ENCODE data around the gene RIMS1.

RIMS1 gene

GRCh38 chr6:72218125-72218524 lies 331.8 kb downstream of the RIMS1 start:
- no peak for DNase-seq (ENCODE audit: low read depth in 2 of 3, low spot score in 2 of 3)

GRCh38 chr6:72219536-72219935 lies 333.2 kb downstream of the RIMS1 start:
- DNase-seq (ENCODE audit: low read depth in 2 of 3, low spot score in 2 of 3), result no peak

- no peak for DNase-seq (ENCODE audit: low read depth in 2 of 3, low spot score in 2 of 3)
These were observed 351.7 kb downstream of the RIMS1 start for GRCh38 chr6:72238021-72238420.

- no peak for DNase-seq (ENCODE audit: low read depth in 2 of 3, low spot score in 2 of 3)
These were observed 352.6 kb downstream of the RIMS1 start for GRCh38 chr6:72238900-72239299.

- DNase-seq (ENCODE audit: low read depth in 2 of 3, low spot score in 2 of 3), result no peak
These were observed 359.2 kb downstream of the RIMS1 start for GRCh38 chr6:72245565-72245964.

- DNase-seq (ENCODE audit: low read depth in 2 of 3, low spot score in 2 of 3), result no peak
These were observed 360.6 kb downstream of the RIMS1 start for GRCh38 chr6:72246926-72247325.

GRCh38 chr6:72248621-72249020 lies 362.3 kb downstream of the RIMS1 start:
- DNase-seq (ENCODE audit: low read depth in 2 of 3, low spot score in 2 of 3), result no peak

- no peak for DNase-seq (ENCODE audit: low read depth in 2 of 3, low spot score in 2 of 3)
These were observed 364.3 kb downstream of the RIMS1 start for GRCh38 chr6:72250664-72251063.

GRCh38 chr6:72260489-72260888 lies 374.1 kb downstream of the RIMS1 start:
- no peak for DNase-seq (ENCODE audit: low read depth in 2 of 3, low spot score in 2 of 3)

GRCh38 chr6:72261554-72261953 lies 375.2 kb downstream of the RIMS1 start:
- DNase-seq (ENCODE audit: low read depth in 2 of 3, low spot score in 2 of 3), result no peak

- DNase-seq (ENCODE audit: low read depth in 2 of 3, low spot score in 2 of 3), result no peak
These were observed 375.9 kb downstream of the RIMS1 start for GRCh38 chr6:72262254-72262653.

GRCh38 chr6:72267470-72267869 lies 381.1 kb downstream of the RIMS1 start:
- DNase-seq (ENCODE audit: low read depth in 2 of 3, low spot score in 2 of 3), result no peak

GRCh38 chr6:72271531-72271930 lies 385.2 kb downstream of the RIMS1 start:
- no peak for DNase-seq (ENCODE audit: low read depth in 2 of 3, low spot score in 2 of 3)

- no peak for DNase-seq (ENCODE audit: low read depth in 2 of 3, low spot score in 2 of 3)
These were observed 386.6 kb downstream of the RIMS1 start for GRCh38 chr6:72272958-72273357.

- DNase-seq (ENCODE audit: low read depth in 2 of 3, low spot score in 2 of 3), result no peak
These were observed 389.5 kb downstream of the RIMS1 start for GRCh38 chr6:72275888-72276287.

- no peak for DNase-seq (ENCODE audit: low read depth in 2 of 3, low spot score in 2 of 3)
These were observed 395.9 kb downstream of the RIMS1 start for GRCh38 chr6:72282201-72282600.

- no peak for DNase-seq (ENCODE audit: low read depth in 2 of 3, low spot score in 2 of 3)
These were observed 397.2 kb downstream of the RIMS1 start for GRCh38 chr6:72283571-72283970.

GRCh38 chr6:72286911-72287311 lies 400.6 kb downstream of the RIMS1 start:
- DNase-seq (ENCODE audit: low read depth in 2 of 3, low spot score in 2 of 3), result no peak

- DNase-seq (ENCODE audit: low read depth in 2 of 3, low spot score in 2 of 3), result no peak
These were observed 401.5 kb downstream of the RIMS1 start for GRCh38 chr6:72287801-72288200.

GRCh38 chr6:72288592-72288991 lies 402.2 kb downstream of the RIMS1 start:
- no peak for DNase-seq (ENCODE audit: low read depth in 2 of 3, low spot score in 2 of 3)

GRCh38 chr6:72290620-72291019 lies 404.3 kb downstream of the RIMS1 start:
- no peak for DNase-seq (ENCODE audit: low read depth in 2 of 3, low spot score in 2 of 3)

- DNase-seq (ENCODE audit: low read depth in 2 of 3, low spot score in 2 of 3), result no peak
These were observed 410.0 kb downstream of the RIMS1 start for GRCh38 chr6:72296375-72296774.

GRCh38 chr6:72305971-72306370 lies 419.6 kb downstream of the RIMS1 start:
- DNase-seq (ENCODE audit: low read depth in 2 of 3, low spot score in 2 of 3), result no peak
